H1 (cell line): ENCODE data around the gene ZNF358. TPM values are rescaled to one million over a fixed set of nuclear protein-coding genes. Genes with fewer than 3 reads are reported as not detected.

ENCODE experiments used
- CTCF ChIA-PET: fragments of 300-600 bp; sonication (Branson Sonifier 250); formaldehyde crosslinking; loops from one replicate; lab custom pipeline; 2021; ENCODE audit not compliant: partially characterized antibody; lab: Charles Lee
- POLR2A ChIA-PET: fragments of 300-600 bp; sonication (Branson Sonifier 250); formaldehyde crosslinking; loops from one replicate; lab custom pipeline; 2021; ENCODE audit warnings: inconsistent platforms; ENCODE audit not compliant: partially characterized antibody; lab: Charles Lee
- DNase-seq, 2 experiments: peaks; one replicate each; pipeline versions ENCODE4 v3.0.0 to v3.0.0-alpha.2; 2010 to 2022; ENCODE audit warnings: low spot score in 2 of 2, low read depth in 1 of 2, mixed read lengths in 1 of 2
- FAIRE-seq: peaks from 2 replicates; lab custom pipeline; 2011; peaks lifted over from hg19 to GRCh38; lab: Jason Lieb, UNC
- H2AFZ ChIP-seq: 2 replicates; pipeline ENCODE4 v1.8.1; 2012; ENCODE audit warnings: low read length, inconsistent platforms
- H2AK5ac ChIP-seq: 2 replicates; pipeline ENCODE4 v1.6.1; 2013; ENCODE audit warnings: low read depth, low read length
- H2BK120ac ChIP-seq: replicated peaks from 2 replicates; pipeline ENCODE3; 2013; ENCODE audit warnings: low read depth, low read length, inconsistent platforms
- H2BK12ac ChIP-seq: 2 replicates; pipeline ENCODE4 v1.6.1; 2013; ENCODE audit warnings: low read depth, low read length
- H2BK15ac ChIP-seq: 2 replicates; pipeline ENCODE4 v1.6.1; 2013; ENCODE audit warnings: low read length
- H2BK20ac ChIP-seq: 2 replicates; pipeline ENCODE4 v1.6.1; 2013; ENCODE audit warnings: low read length
- H2BK5ac ChIP-seq: 2 replicates; pipeline ENCODE4 v1.6.1; 2013; ENCODE audit warnings: low read depth, low read length
- H3K14ac ChIP-seq: 2 replicates; pipeline ENCODE4 v1.6.1; 2013; ENCODE audit warnings: inconsistent platforms; ENCODE audit not compliant: insufficient read length
- H3K18ac ChIP-seq: 2 replicates; pipeline ENCODE4 v1.6.1; 2013; ENCODE audit warnings: low read length; ENCODE audit errors: extremely low read depth
- H3K23ac ChIP-seq: 2 replicates; pipeline ENCODE4 v1.6.1; 2013; ENCODE audit warnings: inconsistent platforms; ENCODE audit not compliant: insufficient read length
- H3K23me2 ChIP-seq: 2 replicates; pipeline ENCODE4 v1.6.1; 2013; ENCODE audit warnings: low read depth, low read length
- H3K27ac ChIP-seq: 2 replicates; pipeline ENCODE4 v1.6.1; 2011; ENCODE audit warnings: low read depth, low read length, inconsistent platforms
- H3K27me3 ChIP-seq, 4 experiments: replicated peaks in 1 of 4; 1 replicate in 1 of 4; 2 replicates in 3 of 4; pipeline versions ENCODE4 v1.6.1 to v1.8.1; 2011 to 2013; ENCODE audit warnings: low read length in 3 of 4, mild to moderate bottlenecking in 3 of 4, inconsistent platforms in 2 of 4, mixed read lengths in 2 of 4, moderate library complexity in 1 of 4; ENCODE audit not compliant: control insufficient read depth in 3 of 4, insufficient read depth in 3 of 4; ENCODE audit errors: extremely low read depth in 1 of 4
- H3K36me3 ChIP-seq, 4 experiments: 2 replicates each; pipeline versions ENCODE4 v1.6.1 to v1.8.1; 2011 to 2013; ENCODE audit warnings: mild to moderate bottlenecking in 4 of 4, low read length in 3 of 4, moderate library complexity in 2 of 4, control low read depth in 1 of 4, inconsistent platforms in 1 of 4; ENCODE audit not compliant: insufficient read depth in 4 of 4, control insufficient read depth in 2 of 4
- H3K4ac ChIP-seq: replicated peaks from 2 replicates; pipeline ENCODE3; 2013; ENCODE audit warnings: low read length, low read depth, mixed read lengths, inconsistent platforms; ENCODE audit not compliant: insufficient read length
- H3K4me1 ChIP-seq, 4 experiments: replicated peaks in 1 of 4; 1 replicate in 1 of 4; 2 replicates in 3 of 4; pipeline versions ENCODE4 v1.6.1 to v1.8.1; 2011 to 2013; ENCODE audit warnings: low read length in 3 of 4, inconsistent platforms in 2 of 4, mixed read lengths in 1 of 4; ENCODE audit not compliant: insufficient read depth in 4 of 4, control insufficient read depth in 3 of 4
- H3K4me2 ChIP-seq, 2 experiments: 2 replicates each; pipeline versions ENCODE4 v1.6.1 to v1.8.1; 2011 to 2013; ENCODE audit warnings: low read depth in 2 of 2, low read length in 2 of 2, control low read depth in 1 of 2, inconsistent platforms in 1 of 2, mild to moderate bottlenecking in 1 of 2; ENCODE audit not compliant: insufficient read depth in 1 of 2
- H3K4me3 ChIP-seq, 4 experiments: fragments of 200-600, 300-600 bp in 1 of 4; sonication (generic), shearing (Covaris generic), sonication (Bioruptor Twin) in 1 of 4; 2 replicates each; pipeline versions ENCODE4 v1.5.1 to v1.8.1; 2011 to 2016; ENCODE audit warnings: low read length in 4 of 4, low read depth in 3 of 4, control low read depth in 2 of 4, inconsistent platforms in 2 of 4, mild to moderate bottlenecking in 2 of 4, mixed read lengths in 1 of 4, moderate library complexity in 1 of 4; ENCODE audit not compliant: insufficient read depth in 2 of 4; ENCODE audit errors: extremely low read depth in 1 of 4
- H3K56ac ChIP-seq: replicated peaks from 2 replicates; pipeline ENCODE3; 2013; ENCODE audit warnings: low read depth, mild to moderate bottlenecking, mixed read lengths, low read length, inconsistent platforms; ENCODE audit not compliant: insufficient read length
- H3K79me1 ChIP-seq: 2 replicates; pipeline ENCODE4 v1.6.1; 2013; ENCODE audit warnings: low read depth, low read length, control low read depth
- H3K79me2 ChIP-seq, 2 experiments: 2 replicates each; pipeline versions ENCODE4 v1.6.1 to v1.8.1; 2012 to 2013; ENCODE audit warnings: low read length in 2 of 2, mild to moderate bottlenecking in 2 of 2, inconsistent platforms in 1 of 2; ENCODE audit not compliant: insufficient read depth in 2 of 2, control insufficient read depth in 1 of 2
- H3K9ac ChIP-seq, 4 experiments: replicated peaks in 1 of 4; 1 replicate in 1 of 4; 2 replicates in 3 of 4; pipeline versions ENCODE4 v1.6.1 to v1.8.1; 2011 to 2013; ENCODE audit warnings: low read depth in 3 of 4, low read length in 3 of 4, control low read depth in 2 of 4, mild to moderate bottlenecking in 2 of 4, moderate library complexity in 2 of 4, inconsistent platforms in 1 of 4; ENCODE audit errors: extremely low read depth in 1 of 4
- H3K9me3 ChIP-seq, 2 experiments: 2 replicates each; pipeline versions ENCODE4 v1.6.1 to v1.8.1; 2012 to 2013; ENCODE audit warnings: mild to moderate bottlenecking in 2 of 2, moderate library complexity in 2 of 2, control low read depth in 1 of 2, inconsistent platforms in 1 of 2, low read depth in 1 of 2, low read length in 1 of 2, mixed read lengths in 1 of 2; ENCODE audit not compliant: insufficient read depth in 2 of 2
- H4K20me1 ChIP-seq, 2 experiments: replicated peaks in 1 of 2; 2 replicates each; pipeline versions ENCODE3 to v1.8.1; 2011 to 2013; ENCODE audit warnings: inconsistent platforms in 2 of 2, low read length in 2 of 2, mild to moderate bottlenecking in 1 of 2; ENCODE audit not compliant: insufficient read depth in 2 of 2, control insufficient read depth in 1 of 2
- H4K5ac ChIP-seq: 2 replicates; pipeline ENCODE4 v1.6.1; 2013; ENCODE audit warnings: low read length, low read depth, mixed read lengths, inconsistent platforms; ENCODE audit not compliant: insufficient read length
- H4K8ac ChIP-seq: 2 replicates; pipeline ENCODE4 v1.8.0; 2013; ENCODE audit warnings: mild to moderate bottlenecking, moderate library complexity, low read length, inconsistent platforms; ENCODE audit not compliant: insufficient read depth; ENCODE audit errors: extremely low read depth
- H4K91ac ChIP-seq: replicated peaks from 2 replicates; pipeline ENCODE3; 2013; ENCODE audit warnings: low read length, mixed read lengths, inconsistent platforms; ENCODE audit not compliant: insufficient read length
- CTCF ChIP-seq, 3 experiments: IDR thresholded peaks; 1 replicate in 2 of 3; 2 replicates in 1 of 3; pipeline versions ENCODE4 v1.5.1 to v1.6.1; 2011; ENCODE audit warnings: low read length in 3 of 3, mild to moderate bottlenecking in 3 of 3, inconsistent platforms in 2 of 3, low read depth in 1 of 3, moderate library complexity in 1 of 3; ENCODE audit not compliant: insufficient read depth in 1 of 3; ENCODE audit errors: control extremely low read depth in 1 of 3
- KDM1A ChIP-seq: fragments of 200-600, 300-600 bp; sonication (generic); IDR thresholded peaks from 2 replicates; pipeline ENCODE4 v1.7.1; 2016; ENCODE audit warnings: mild to moderate bottlenecking, low read length, borderline replicate concordance
- KDM5A ChIP-seq: fragments of 200-600 bp; IDR thresholded peaks from 2 replicates; pipeline ENCODE4 v1.7.1; 2012; ENCODE audit warnings: mild to moderate bottlenecking, low read length, inconsistent platforms, mixed read lengths
- POLR2A ChIP-seq, 2 experiments: IDR thresholded peaks; 1 replicate in 1 of 2; 2 replicates in 1 of 2; pipeline ENCODE4 v1.6.1; 2011; ENCODE audit warnings: low read depth in 2 of 2, low read length in 2 of 2, mild to moderate bottlenecking in 2 of 2; ENCODE audit errors: control extremely low read depth in 1 of 2
- WGBS, 2 experiments: shearing (Covaris generic) in 1 of 2; methylation state at CpG; one replicate each; pipeline versions ENCODE4 v1.1.6 to v1.1.7; 2013 to 2015; ENCODE audit warnings: low lambda C conversion rate in 2 of 2, mixed read lengths in 2 of 2, inconsistent platforms in 1 of 2, low coverage in 1 of 2, missing lambda C conversion rate in 1 of 2; ENCODE audit not compliant: insufficient replicate concordance in 2 of 2, insufficient coverage in 1 of 2, insufficient read length in 1 of 2; ENCODE audit errors: extremely low coverage in 1 of 2, missing lambda C conversion rate in 1 of 2; 5-methylcytosine and 5-hydroxymethylcytosine counted together
- polyA plus RNA-seq, 7 experiments: library from polyadenylated mRNA; depleted of rRNA in 3 of 7; stranded (reverse) in 5 of 7; unstranded in 2 of 7; fragments of >200 nt in 5 of 7; fragments of 200-250 nt in 2 of 7; gene quantifications; 1 replicate in 5 of 7; 2 replicates in 1 of 7; 4 replicates in 1 of 7; pipeline versions ENCODE4 v1.2.1 to v1.2.3, GENCODE V29; 2011 to 2013; ENCODE audit warnings: missing spikeins in 2 of 7, mixed read lengths in 2 of 7
- total RNA-seq: library from RNA; stranded (reverse); fragmentation: NEBNext Ultra II Directional; extraction: Animal tissue kit (Norgen Biotek cat#: 25700); gene quantifications from 2 replicates; pipeline ENCODE4 v1.2.1, GENCODE V29; 2021

The ZNF358 gene
- total and polyA plus RNA-seq, 2 of the 8 experiments (the other 6 are each of a cell fraction or from before 2014, with no cell fraction given), result 40.0 to 60.3 TPM

GRCh38 chr19:7494416-7495098 is 21.3 kb upstream of the ZNF358 start:
- H3K4me3 ChIP-seq, result no peak overlapping the region
- ChIA-PET POLR2A (interaction anchor here (0.6 to 1.1 kb wide), 3 partner anchors 10 to 84 kb away, joined by 3 to 4 read pairs (median 4); no protein-coding TSS in a partner anchor), CTCF (interaction anchor here (0.6 to 1.7 kb wide), 13 partner anchors 9 to 349 kb away, joined by 3 to 10 read pairs (median 3); no protein-coding TSS in a partner anchor)
- no peak overlapping the region for H3K27ac ChIP-seq
- H3K79me2 ChIP-seq, result no peaks in the 10 kb centered on the region
- WGBS, 2 experiments, result 77% methylated on average over 13 of the region's 13 CpGs; no CpG with 5 or more reads in 1 of the 2 experiments
- no peak overlapping the region for H3K14ac ChIP-seq
- H4K20me1 ChIP-seq, result no peaks in the 10 kb centered on the region
- no peak overlapping the region for H2BK120ac ChIP-seq
- 0 out of 2 replicates have a peak, but pooled peaks cover 2% of the 10 kb centered on the region for H3K23me2 ChIP-seq
- H2BK5ac ChIP-seq, result peak overlapping the region; percentile 30; the same call in 1 of the 2 replicates
- H4K5ac ChIP-seq, result no peak overlapping the region
- no peaks in the 10 kb centered on the region for H3K36me3 ChIP-seq
- no peak overlapping the region for H3K9ac ChIP-seq
- H2AFZ ChIP-seq, result peak overlapping the region; percentile 50; the same call in 1 of the 2 replicates
- DNase-seq, result no peak
- FAIRE-seq, result no peak
- H4K8ac ChIP-seq, result no peak overlapping the region; the same call in 1 of the 2 replicates
- peaks cover 0 to 3% (median 2%) of the 10 kb centered on the region in 4 experiments; a peak in 3 of 7 replicates for H3K27me3 ChIP-seq
- no peak overlapping the region for H3K56ac ChIP-seq
- no peaks in the 10 kb centered on the region for H3K79me1 ChIP-seq
- H3K4ac ChIP-seq, result no peak overlapping the region
- no peak overlapping the region for H4K91ac ChIP-seq
- peak overlapping the region; percentile 92 for H2BK12ac ChIP-seq
- H2AK5ac ChIP-seq, result peak overlapping the region; percentile 86; the same call in 1 of the 2 replicates
- H2BK15ac ChIP-seq, result no peak overlapping the region
- H3K4me1 ChIP-seq, result peaks cover 0 to under 1% (median under 1%) of the 10 kb centered on the region in 4 experiments; a peak in 3 of 7 replicates
- H3K4me2 ChIP-seq, result no peak overlapping the region
- no peak overlapping the region for H2BK20ac ChIP-seq
- H3K18ac ChIP-seq, result no peak overlapping the region
- H3K9me3 ChIP-seq, result no peaks in the 10 kb centered on the region
- no peak overlapping the region for H3K23ac ChIP-seq
- TF ChIP-seq CTCF (IDR thresholded peaks at IDR 0.05; ENCODE audit: control extremely low read depth in 1 of 3, insufficient read depth in 1 of 3, low read depth in 1 of 3, low read length in 3 of 3) (peak in 1 of 3 experiments; percentile 20; a peak in 1 of 4 replicates), POLR2A (IDR thresholded peaks at IDR 0.05; ENCODE audit: control extremely low read depth in 1 of 2, low read depth in 2 of 2, low read length in 2 of 2) (no peak), KDM5A (no peak), KDM1A (no peak)
